GM21717 (cell line): Measurements from ENCODE around the gene GRIN2B.

ENCODE experiments used
- ATAC-seq: cut with Tn5 transposase; IDR thresholded peaks from one replicate; pipeline ENCODE4 v1.9.1; 2021; ENCODE audit warnings: mild to moderate bottlenecking, moderate library complexity; ENCODE audit not compliant: unreplicated experiment

GRIN2B gene

GRCh38 chr12:13981296-13981962, at the start of gene GRIN2B:
Gene GRIN2B, minus strand, starts transcription at chr12:13981602. Its CDS starts 115,394 bp downstream, at chr12:13866208.
- ATAC-seq = no peak

- no peak for ATAC-seq
These were observed 45.1 kb upstream of the GRIN2B start for GRCh38 chr12:14026537-14026936.

- no peak for ATAC-seq
These were observed 43.2 kb upstream of the GRIN2B start for GRCh38 chr12:14024591-14024990.

GRCh38 chr12:14018080-14018479, 36.7 kb upstream of the GRIN2B start:
- ATAC-seq = no peak

- ATAC-seq = no peak
These were observed 29.6 kb upstream of the GRIN2B start for GRCh38 chr12:14010989-14011388.

- no peak for ATAC-seq
These were observed 26.2 kb upstream of the GRIN2B start for GRCh38 chr12:14007639-14008038.

- ATAC-seq = no peak
These were observed 11.2 kb upstream of the GRIN2B start for GRCh38 chr12:13992585-13992984.

GRCh38 chr12:13992106-13992505, 10.7 kb upstream of the GRIN2B start:
- ATAC-seq = no peak

GRCh38 chr12:13986031-13986430, 4.6 kb upstream of the GRIN2B start:
- no peak for ATAC-seq

- ATAC-seq = no peak
These were observed 588 bp upstream of the GRIN2B start for GRCh38 chr12:13981990-13982389.

- no peak for ATAC-seq
These were observed 685 bp downstream of the GRIN2B start for GRCh38 chr12:13980538-13981295.

- no peak for ATAC-seq
These were observed 1.5 kb downstream of the GRIN2B start for GRCh38 chr12:13979772-13980378.

- ATAC-seq = no peak
These were observed 2.5 kb downstream of the GRIN2B start for GRCh38 chr12:13978876-13979275.

- no peak for ATAC-seq
These were observed 4.5 kb downstream of the GRIN2B start for GRCh38 chr12:13976880-13977279.

GRCh38 chr12:13976028-13976584, 5.3 kb downstream of the GRIN2B start:
- ATAC-seq = no peak

GRCh38 chr12:13973996-13974395, 7.4 kb downstream of the GRIN2B start:
- ATAC-seq = no peak

- no peak for ATAC-seq
These were observed 10.6 kb downstream of the GRIN2B start for GRCh38 chr12:13970803-13971202.

GRCh38 chr12:13968281-13968680, 13.1 kb downstream of the GRIN2B start:
- ATAC-seq = no peak

- ATAC-seq = no peak
These were observed 16.7 kb downstream of the GRIN2B start for GRCh38 chr12:13964666-13965065.

GRCh38 chr12:13962699-13963098, 18.7 kb downstream of the GRIN2B start:
- no peak for ATAC-seq

GRCh38 chr12:13961971-13962370, 19.4 kb downstream of the GRIN2B start:
- no peak for ATAC-seq
